ENCODE measurements around the gene CPPED1.
"Not testable (repeated sequence)": the region's sequence is repeated elsewhere in the genome, so short reads cannot be mapped to it uniquely, and the experiment has no call there.

Gene CPPED1

DNA sequence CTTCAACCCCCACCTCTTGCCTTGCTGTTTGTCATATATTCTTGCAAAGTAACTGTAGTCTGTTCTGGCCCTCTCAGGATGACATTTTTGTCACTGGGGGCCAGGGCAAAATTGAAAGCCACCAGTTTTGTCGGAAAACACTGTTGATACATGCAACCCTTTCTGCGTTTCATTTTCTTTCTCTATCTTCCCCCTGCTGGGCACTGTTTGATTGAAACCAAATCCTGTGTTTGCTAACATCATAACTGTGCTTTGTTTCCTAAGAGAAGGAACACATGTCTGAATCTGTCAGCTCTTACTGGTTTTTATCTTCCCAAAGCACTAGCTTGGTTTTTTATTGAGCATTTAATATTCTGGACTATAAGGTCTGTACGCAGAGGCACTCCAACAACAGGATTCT is 11.7 kb upstream of the CPPED1 start:
- no peak overlapping the region for H3K4me3 ChIP-seq (ENCODE audit: low read length)
- TF ChIP-seq ZNF274 (IDR thresholded peaks at IDR 0.05; ENCODE audit: low read depth, low read length), result no peak

- H3K4me3 ChIP-seq (ENCODE audit: low read length), result not testable (repeated sequence)
Measured at GRCh38 chr16:12813734-12814133, 10.0 kb upstream of the CPPED1 start.

GRCh38 chr16:12813321-12813720 is 9.6 kb upstream of the CPPED1 start:
- not testable (repeated sequence) for H3K4me3 ChIP-seq (ENCODE audit: low read length)

GRCh38 chr16:12811441-12812383 is 8.0 kb upstream of the CPPED1 start:
- no peak overlapping the region for H3K4me3 ChIP-seq (ENCODE audit: low read length)
- TF ChIP-seq ZNF274 (IDR thresholded peaks at IDR 0.05; ENCODE audit: low read depth, low read length), result no peak

DNA sequence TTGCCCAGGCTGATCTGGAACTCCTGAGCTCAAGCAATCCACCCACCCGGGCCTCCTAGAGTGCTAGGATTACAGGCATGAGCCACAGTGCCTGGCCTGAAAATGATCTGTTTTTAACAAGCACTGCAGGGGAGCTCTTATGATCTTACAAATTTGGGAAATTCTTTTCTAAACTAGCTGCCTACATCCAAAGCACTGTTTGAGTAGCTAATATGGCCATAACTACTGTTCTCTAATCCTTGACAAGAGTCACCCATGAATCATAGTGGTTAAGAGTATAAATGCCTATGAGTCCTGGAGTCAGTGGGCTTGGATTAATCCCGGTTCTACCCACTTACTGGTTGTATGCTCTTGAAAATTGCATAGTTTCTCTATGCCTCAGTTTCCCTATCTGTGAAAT is 1.4 kb upstream of the CPPED1 start:
- H3K4me3 ChIP-seq (ENCODE audit: low read length), result no peak overlapping the region
- TF ChIP-seq ZNF274 (IDR thresholded peaks at IDR 0.05; ENCODE audit: low read depth, low read length), result no peak

DNA sequence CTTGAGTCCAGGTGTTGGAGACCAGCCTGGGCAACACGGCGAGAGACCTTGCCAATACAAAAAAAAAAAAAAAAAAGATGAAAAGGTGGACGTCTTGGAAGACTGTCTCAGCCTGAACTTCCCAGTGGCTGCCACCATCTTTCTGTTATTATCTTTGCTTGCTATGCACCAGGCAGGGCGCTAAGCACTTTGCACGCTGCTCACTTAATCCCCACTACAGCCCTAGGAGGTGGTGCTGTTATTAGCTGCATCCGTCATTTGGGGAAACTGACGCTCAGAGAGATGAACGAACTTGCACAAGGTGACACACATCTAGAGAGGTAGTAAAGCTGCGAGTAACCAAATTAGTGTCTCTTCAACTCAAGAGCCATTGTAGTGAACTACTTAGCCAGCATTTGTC is 708 bp upstream of the CPPED1 start:
- H3K4me3 ChIP-seq (ENCODE audit: low read length), result 0 out of 2 replicates have a peak overlapping the region, but pooled peaks have one; percentile 27
- TF ChIP-seq ZNF274 (IDR thresholded peaks at IDR 0.05; ENCODE audit: low read depth, low read length), result no peak

DNA sequence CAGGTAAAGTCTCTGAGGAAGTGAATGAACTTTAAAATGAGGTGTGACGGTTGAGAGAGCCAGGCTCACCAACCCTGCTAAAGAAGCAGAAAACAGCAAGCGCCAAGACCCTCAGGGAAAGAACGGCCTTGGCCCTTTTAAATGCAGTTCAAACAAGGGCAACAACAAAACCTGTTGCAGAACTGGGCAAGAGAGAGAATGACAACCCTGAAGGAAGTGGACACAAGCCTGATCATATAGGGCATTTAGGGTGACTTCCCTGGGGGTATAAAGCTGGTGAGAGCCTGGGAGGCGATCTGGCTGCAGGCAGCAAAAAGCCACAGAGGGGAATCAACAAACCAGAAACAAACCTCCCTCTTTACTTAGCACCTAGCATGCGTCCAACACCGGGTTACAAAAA is 1.0 kb downstream of the CPPED1 start:
- no peak for TF ChIP-seq ZNF274 (IDR thresholded peaks at IDR 0.05; ENCODE audit: low read depth, low read length)
- H3K4me3 ChIP-seq (ENCODE audit: low read length), result peak overlapping the region; percentile 70

DNA sequence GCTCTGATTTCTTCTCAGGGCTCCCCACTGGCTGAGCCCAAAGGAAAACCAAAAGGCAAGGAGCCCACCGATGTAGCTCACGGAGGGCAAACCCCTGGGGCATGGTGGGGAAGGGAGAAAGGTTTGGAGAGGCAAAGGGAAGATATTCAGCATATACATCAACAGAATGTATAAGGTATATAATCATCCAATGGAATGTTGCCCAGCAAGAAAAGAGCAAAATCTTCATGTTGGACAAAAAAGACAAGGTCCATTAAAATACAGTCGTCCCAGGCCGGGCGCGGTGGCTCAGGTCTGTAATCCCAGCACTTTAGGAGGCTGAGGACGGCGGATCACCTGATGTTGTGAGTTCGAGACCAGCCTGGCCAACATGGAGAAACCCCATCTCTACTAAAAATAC is 1.6 kb downstream of the CPPED1 start:
- TF ChIP-seq ZNF274 (IDR thresholded peaks at IDR 0.05; ENCODE audit: low read depth, low read length), result no peak

GRCh38 chr16:12801511-12802042 is 2.1 kb downstream of the CPPED1 start:
- TF ChIP-seq ZNF274 (IDR thresholded peaks at IDR 0.05; ENCODE audit: low read depth, low read length), result no peak
- H3K4me3 ChIP-seq (ENCODE audit: low read length), result no peak overlapping the region; the same call in 1 of the 2 replicates

More for the DNA sequence above, 1.6 kb downstream of the CPPED1 start:
- no peak overlapping the region; the same call in 1 of the 2 replicates for H3K4me3 ChIP-seq (ENCODE audit: low read length)

GRCh38 chr16:12800817-12801216 is 2.9 kb downstream of the CPPED1 start:
- TF ChIP-seq ZNF274 (IDR thresholded peaks at IDR 0.05; ENCODE audit: low read depth, low read length), result no peak
- H3K4me3 ChIP-seq (ENCODE audit: low read length), result no peak overlapping the region

- not testable (repeated sequence) for H3K4me3 ChIP-seq (ENCODE audit: low read length)
Measured at GRCh38 chr16:12799996-12800395, 3.7 kb downstream of the CPPED1 start.

GRCh38 chr16:12798846-12799245 is 4.8 kb downstream of the CPPED1 start:
- no peak for TF ChIP-seq ZNF274 (IDR thresholded peaks at IDR 0.05; ENCODE audit: low read depth, low read length)
- no peak overlapping the region for H3K4me3 ChIP-seq (ENCODE audit: low read length)

GRCh38 chr16:12798171-12798570 is 5.5 kb downstream of the CPPED1 start:
- no peak overlapping the region for H3K4me3 ChIP-seq (ENCODE audit: low read length)
- TF ChIP-seq ZNF274 (IDR thresholded peaks at IDR 0.05; ENCODE audit: low read depth, low read length), result no peak

DNA sequence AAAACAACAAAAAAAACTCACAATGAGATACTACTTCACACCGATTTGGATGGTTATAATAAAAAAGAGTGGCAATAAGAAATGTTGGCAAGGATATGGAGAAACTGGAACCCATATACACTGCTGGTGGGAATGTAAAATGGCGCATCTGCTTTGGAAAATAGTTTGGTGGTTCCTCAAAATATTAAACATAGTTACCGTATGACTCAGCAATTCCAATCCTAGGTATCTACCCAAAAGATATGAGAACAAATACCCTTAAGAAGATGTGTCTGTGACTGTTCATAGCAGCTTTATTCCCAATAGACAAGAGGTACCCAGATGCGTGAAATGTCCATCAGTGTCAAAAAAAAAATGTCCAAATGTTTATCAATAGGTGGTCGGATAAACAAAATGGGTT is 7.2 kb downstream of the CPPED1 start:
- no peak for TF ChIP-seq ZNF274 (IDR thresholded peaks at IDR 0.05; ENCODE audit: low read depth, low read length)
- H3K4me3 ChIP-seq (ENCODE audit: low read length), result no peak overlapping the region
